PFSK-1 (cell line): Measurements from ENCODE around the gene CFAP53.

Source experiments
- POLR2AphosphoS5 ChIP-seq: IDR thresholded peaks from 2 replicates; pipeline ENCODE4 v1.6.1; 2012; ENCODE audit warnings: low read depth, mild to moderate bottlenecking, control low read depth, low read length, moderate library complexity
- TAF1 ChIP-seq: IDR thresholded peaks from 2 replicates; pipeline ENCODE4 v1.6.1; 2012; ENCODE audit warnings: low read length, control low read depth, borderline replicate concordance; ENCODE audit not compliant: insufficient read depth
- TF ChIP-seq, protein P1 (sequence below), 2 experiments: IDR thresholded peaks; 2 replicates each; pipeline versions ENCODE4 v1.6.1 to v1.8.0; 2011 to 2012; ENCODE audit warnings: low read depth in 2 of 2, low read length in 2 of 2, control low read depth in 1 of 2, inconsistent platforms in 1 of 2, mild to moderate bottlenecking in 1 of 2, moderate library complexity in 1 of 2; ENCODE audit not compliant: insufficient read depth in 1 of 2

DNA sequence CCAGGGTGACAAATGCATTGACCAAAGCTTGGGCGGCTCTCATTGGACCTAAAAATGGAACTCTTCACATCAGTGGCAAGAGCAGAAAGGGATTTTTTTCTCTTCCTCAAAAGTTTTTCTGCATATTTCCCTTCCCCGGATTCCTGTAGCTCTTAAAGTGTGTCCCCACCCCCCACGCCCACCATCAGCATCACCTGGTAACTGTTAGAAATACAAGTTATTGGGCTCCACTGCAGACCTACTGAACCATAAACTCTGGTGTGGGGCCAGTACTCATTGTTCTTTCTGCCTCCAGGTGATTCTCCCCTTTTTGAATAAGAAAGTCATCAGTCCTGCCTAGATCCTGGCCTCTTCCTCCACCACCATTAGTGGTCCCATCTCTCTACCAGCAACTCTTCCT lies 70.0 kb downstream of the CFAP53 start:
- TF ChIP-seq, protein P1, sequence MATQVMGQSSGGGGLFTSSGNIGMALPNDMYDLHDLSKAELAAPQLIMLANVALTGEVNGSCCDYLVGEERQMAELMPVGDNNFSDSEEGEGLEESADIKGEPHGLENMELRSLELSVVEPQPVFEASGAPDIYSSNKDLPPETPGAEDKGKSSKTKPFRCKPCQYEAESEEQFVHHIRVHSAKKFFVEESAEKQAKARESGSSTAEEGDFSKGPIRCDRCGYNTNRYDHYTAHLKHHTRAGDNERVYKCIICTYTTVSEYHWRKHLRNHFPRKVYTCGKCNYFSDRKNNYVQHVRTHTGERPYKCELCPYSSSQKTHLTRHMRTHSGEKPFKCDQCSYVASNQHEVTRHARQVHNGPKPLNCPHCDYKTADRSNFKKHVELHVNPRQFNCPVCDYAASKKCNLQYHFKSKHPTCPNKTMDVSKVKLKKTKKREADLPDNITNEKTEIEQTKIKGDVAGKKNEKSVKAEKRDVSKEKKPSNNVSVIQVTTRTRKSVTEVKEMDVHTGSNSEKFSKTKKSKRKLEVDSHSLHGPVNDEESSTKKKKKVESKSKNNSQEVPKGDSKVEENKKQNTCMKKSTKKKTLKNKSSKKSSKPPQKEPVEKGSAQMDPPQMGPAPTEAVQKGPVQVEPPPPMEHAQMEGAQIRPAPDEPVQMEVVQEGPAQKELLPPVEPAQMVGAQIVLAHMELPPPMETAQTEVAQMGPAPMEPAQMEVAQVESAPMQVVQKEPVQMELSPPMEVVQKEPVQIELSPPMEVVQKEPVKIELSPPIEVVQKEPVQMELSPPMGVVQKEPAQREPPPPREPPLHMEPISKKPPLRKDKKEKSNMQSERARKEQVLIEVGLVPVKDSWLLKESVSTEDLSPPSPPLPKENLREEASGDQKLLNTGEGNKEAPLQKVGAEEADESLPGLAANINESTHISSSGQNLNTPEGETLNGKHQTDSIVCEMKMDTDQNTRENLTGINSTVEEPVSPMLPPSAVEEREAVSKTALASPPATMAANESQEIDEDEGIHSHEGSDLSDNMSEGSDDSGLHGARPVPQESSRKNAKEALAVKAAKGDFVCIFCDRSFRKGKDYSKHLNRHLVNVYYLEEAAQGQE (IDR thresholded peaks at IDR 0.05; ENCODE audit: insufficient read depth in 1 of 2, low read depth in 2 of 2, low read length in 2 of 2) = no peak
- no peak for TF ChIP-seq POLR2AphosphoS5
- TF ChIP-seq TAF1 = no peak
